Stimulated activated naive CD4-positive, alpha-beta T cell treated with Interleukin-2 at 50 U/mL for 16 hours (primary cell): ENCODE data around the gene AR.
"Not testable (repeated sequence)": the region's sequence is repeated elsewhere in the genome, so short reads cannot be mapped to it uniquely, and the experiment has no call there.

ENCODE experiments used
- DNase-seq: peaks from one replicate; lab custom pipeline; 2025; lab: John Stamatoyannopoulos, UW

Gene AR

GRCh38 chrX:67624325-67624724 is 80.5 kb downstream of the AR start:
- DNase-seq = no peak

DNA sequence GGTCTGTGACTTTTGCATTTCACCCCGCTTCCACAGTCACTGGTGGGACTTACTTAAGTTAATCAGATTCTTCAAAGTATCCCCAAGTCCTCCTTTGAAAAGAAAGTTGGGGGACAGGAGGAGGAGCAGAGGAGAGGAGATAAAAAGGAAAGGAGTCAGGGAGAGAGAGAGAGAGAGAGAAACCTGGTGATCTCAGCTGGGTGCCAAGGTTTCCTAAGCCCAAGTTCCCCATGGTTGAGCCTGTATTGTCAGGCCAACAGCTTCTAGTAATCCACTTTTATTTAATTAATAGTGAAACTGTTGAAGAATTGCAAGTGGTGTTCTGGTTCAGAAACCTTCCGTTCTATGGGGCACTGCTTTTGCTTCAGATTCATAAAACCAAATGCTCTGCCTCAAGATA is 91.6 kb downstream of the AR start:
- no peak for DNase-seq

DNA sequence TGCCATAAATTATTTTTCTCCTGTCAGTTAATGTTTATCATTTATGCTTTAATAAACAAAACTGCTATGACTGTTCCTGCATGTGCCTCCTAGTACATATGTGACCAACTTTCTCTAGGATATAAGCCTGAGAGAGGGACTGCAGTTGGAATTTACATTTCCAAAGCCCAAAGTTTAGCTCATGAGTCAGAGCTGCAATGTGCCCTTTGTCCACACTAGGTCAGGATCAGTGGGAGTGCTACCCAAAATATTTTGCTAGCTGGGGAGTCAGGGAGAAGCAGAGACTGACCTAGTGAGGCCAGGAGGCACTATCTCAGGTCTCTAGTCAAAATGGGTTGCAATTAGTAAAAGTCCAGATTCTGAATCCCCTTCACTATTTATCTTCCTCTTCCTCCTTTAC is 92.7 kb downstream of the AR start:
- no peak for DNase-seq

DNA sequence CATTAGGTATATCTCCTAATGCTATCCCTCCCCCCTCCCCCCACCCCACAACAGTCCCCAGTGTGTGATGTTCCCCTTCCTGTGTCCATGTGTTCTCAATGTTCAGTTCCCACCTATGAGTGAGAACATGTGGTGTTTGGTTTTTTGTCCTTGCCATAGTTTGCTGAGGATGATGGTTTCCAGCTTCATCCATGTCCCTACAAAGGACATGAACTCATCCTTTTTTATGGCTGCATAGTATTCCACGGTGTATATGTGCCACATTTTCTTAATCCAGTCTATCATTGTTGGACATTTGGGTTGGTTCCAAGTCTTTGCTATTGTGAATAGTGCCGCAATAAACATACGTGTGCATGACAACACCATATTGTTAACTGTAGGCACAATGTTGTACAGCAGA is 93.5 kb downstream of the AR start:
- not testable (repeated sequence) for DNase-seq

GRCh38 chrX:67648361-67648760 is 104.5 kb downstream of the AR start:
- DNase-seq = no peak

GRCh38 chrX:67651437-67652142 is 107.8 kb downstream of the AR start:
- DNase-seq = no peak

DNA sequence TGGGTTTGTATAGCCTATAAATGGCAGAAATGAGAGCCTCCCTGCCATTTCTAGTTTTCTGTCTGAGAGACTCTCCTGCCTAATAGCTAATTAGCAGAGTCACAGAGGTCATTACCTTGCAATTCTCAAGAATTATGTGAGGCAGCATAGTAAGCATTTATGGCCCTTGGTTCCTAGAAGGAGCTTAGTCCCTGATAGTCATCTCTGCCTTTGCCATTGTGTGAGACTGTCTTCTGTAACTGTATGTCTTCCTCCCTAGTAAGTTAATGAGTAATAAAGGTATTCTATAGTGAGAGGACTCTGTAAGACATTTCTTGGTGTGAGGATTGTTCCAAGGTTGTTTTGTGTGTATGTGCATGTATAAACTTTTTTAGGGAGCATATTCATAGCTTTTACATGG is 108.7 kb downstream of the AR start:
- no peak for DNase-seq

DNA sequence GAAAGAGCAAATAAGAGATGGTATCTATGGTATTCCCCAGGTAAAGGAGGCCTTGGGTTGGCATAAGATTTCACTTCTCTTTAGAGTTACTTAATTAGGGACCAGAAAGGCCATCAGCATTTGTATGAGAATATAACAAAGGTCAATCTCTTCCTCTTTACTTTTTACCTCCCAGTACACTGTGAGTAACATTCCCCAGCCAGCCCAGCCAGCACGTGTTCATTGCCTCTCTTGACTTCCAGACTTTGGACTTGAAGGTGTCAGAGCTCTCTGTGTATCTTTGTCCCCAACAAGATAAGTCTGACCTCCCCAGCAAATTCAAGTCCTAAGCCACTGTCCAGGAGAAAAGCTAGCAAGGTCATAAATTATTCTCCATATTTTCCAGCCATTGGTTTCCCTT is 110.5 kb downstream of the AR start:
- no peak for DNase-seq

DNA sequence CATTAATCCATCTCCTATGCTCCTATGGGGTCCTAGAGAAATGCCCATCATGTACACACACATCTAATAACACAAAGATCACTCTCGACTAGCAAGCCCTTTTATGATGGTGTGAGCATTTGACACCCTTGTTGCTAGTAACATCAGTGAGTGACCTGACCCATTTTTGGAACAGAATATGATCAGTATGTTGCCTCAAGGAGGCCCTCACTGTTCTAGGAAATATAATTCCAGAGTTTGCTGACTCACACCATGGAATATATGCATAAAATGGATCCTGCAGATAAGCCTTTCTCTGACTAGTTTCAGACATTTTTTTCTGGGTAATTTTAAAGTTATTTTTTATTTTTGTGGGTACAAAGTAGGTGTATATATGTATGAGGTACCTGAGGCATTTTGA is 121.8 kb downstream of the AR start:
- DNase-seq = no peak

DNA sequence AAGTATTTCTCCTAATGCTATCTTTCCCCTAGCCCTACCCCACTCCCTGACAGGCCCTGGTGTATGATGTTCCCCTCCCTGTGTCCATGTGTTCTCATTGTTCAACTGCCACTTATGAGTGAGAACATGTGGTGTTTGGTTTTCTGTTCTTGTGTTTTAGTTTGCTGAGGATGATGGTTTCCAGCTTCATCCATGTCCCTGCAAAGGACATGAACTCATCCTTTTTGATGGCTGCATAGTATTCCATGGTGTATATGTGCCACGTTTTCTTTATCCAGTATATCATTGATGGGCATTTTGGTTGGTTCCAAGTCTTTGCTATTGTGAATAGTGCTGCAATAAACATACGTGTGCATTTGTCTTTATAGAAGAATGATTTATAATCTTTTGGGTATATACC is 126.9 kb downstream of the AR start:
- not testable (repeated sequence) for DNase-seq

GRCh38 chrX:67673741-67674274 is 130.0 kb downstream of the AR start:
- no peak for DNase-seq

GRCh38 chrX:67674741-67675140 is 130.9 kb downstream of the AR start:
- DNase-seq = no peak

DNA sequence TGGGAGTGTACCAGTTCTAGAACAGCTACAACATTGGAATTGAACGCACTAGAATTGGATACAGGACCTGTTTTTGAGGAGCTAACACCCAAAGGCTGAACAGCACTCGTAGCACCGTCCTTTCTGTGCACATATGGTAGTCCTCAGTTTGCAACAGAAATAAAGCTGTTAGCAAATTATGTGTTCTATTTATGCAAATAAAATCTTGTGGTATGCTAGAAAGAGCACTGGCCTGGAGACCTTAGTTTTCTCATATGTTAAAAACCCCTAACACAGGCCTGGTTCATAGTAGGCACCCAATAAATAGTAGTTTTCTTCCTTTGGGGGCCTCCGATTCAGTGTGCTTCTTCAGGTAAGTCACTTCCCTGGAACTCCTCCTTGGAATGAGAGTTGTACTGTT is 140.3 kb downstream of the AR start:
- no peak for DNase-seq

- no peak for DNase-seq
Measured at GRCh38 chrX:67692246-67692645, 148.4 kb downstream of the AR start.

DNA sequence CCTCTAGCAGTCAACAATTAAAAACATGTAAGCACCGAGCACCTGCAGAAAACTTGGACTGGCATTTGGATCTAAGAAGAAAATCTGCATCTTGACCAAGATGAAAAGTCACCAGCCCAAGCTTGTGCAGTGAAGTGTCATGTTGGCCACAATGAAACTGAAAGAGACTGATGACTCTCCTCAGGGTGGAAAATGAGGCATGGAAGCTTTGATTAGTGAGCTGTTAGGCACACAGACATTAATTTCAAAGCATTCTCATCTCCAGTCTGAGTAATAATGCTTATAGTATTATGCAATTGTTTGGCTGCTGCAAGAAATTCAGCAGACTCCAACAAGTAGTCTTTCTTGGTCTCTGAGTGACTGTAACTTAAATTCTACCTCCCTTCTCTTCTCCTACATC is 150.1 kb downstream of the AR start:
- DNase-seq = no peak

DNA sequence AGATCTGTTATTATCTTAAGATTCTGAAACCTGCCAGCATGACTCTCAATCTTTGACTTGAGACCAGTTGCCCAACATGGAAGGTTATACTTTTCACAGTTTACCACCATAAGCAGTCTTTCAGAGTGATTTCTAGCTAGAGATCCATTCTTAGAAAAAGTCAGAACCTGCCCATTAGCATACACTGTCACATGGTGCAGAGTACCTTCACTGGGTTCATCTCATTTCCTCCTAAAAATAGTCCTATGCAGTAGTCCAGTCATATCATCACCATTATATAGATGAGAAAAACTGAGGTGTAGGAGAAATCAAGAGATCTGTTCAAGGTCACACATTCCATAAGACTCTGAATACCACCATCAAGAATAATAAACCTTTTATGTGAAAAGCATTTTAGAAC is 153.6 kb downstream of the AR start:
- no peak for DNase-seq

- DNase-seq = no peak
Measured at GRCh38 chrX:67700602-67701001, 156.8 kb downstream of the AR start.

- DNase-seq = no peak
Measured at GRCh38 chrX:67714004-67714403, 170.2 kb downstream of the AR start.

DNA sequence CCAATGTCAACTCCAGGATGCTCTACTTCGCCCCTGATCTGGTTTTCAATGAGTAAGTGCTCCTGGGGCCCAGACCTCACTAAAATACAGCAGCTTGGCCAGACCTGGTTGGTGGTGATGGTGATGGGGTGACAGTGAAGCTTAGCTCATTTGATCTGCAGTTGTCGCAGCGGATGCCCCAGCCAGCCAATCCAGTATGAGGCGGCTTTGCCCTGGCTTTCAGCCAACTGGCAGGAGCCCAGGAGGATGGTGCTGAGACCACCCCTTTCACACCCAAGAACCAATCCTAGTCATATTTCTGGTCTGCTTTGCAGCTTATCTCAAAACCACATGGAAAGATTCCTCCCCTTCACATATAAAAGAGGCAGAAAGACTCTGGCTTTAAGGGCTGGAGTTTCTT is 173.8 kb downstream of the AR start:
- no peak for DNase-seq

- DNase-seq = no peak
Measured at GRCh38 chrX:67718926-67719325, 175.1 kb downstream of the AR start.

GRCh38 chrX:67720344-67720743 is 176.5 kb downstream of the AR start:
- no peak for DNase-seq

- no peak for DNase-seq
Measured at GRCh38 chrX:67721321-67721720, 177.5 kb downstream of the AR start.

DNA sequence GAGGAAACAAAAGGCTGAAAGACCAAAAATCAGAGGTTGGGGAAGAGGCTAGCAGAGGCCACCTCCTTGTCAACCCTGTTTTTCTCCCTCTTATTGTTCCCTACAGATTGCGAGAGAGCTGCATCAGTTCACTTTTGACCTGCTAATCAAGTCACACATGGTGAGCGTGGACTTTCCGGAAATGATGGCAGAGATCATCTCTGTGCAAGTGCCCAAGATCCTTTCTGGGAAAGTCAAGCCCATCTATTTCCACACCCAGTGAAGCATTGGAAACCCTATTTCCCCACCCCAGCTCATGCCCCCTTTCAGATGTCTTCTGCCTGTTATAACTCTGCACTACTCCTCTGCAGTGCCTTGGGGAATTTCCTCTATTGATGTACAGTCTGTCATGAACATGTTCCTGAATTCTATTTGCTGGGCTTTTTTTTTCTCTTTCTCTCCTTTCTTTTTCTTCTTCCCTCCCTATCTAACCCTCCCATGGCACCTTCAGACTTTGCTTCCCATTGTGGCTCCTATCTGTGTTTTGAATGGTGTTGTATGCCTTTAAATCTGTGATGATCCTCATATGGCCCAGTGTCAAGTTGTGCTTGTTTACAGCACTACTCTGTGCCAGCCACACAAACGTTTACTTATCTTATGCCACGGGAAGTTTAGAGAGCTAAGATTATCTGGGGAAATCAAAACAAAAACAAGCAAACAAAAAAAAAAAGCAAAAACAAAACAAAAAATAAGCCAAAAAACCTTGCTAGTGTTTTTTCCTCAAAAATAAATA is 179.9 kb downstream of the AR start:
- no peak for DNase-seq
